WTC11 (cell line): ENCODE measurements around the gene TMEM63B. TPM values are rescaled to one million over a fixed set of nuclear protein-coding genes. Genes with fewer than 3 reads are reported as not detected.

Experiments used
- ATAC-seq: fragments of 200-7000 bp; cut with Tn5 transposase; 2 replicates; pipeline ENCODE4 v1.10.0; 2021; ENCODE audit warnings: mild to moderate bottlenecking, moderate library complexity
- CTCF ChIA-PET: fragments of 300-600 bp; sonication (Branson Sonifier 250); formaldehyde crosslinking; loops from one replicate; lab custom pipeline; 2021; ENCODE audit warnings: antibody characterized with exemption; lab: Charles Lee
- POLR2A ChIA-PET: fragments of 350-600 bp; sonication (Branson Sonifier 250); formaldehyde crosslinking; loops from one replicate; lab custom pipeline; 2021; ENCODE audit warnings: antibody characterized with exemption; lab: Charles Lee
- DNase-seq: peaks from one replicate; pipeline ENCODE4 v3.0.0; 2021; ENCODE audit warnings: low spot score
- H3K27ac Mint-ChIP-seq: 2 replicates; pipeline ENCODE4 v1.8.0; 2021; ENCODE audit warnings: mixed read lengths
- H3K27me3 Mint-ChIP-seq: 2 replicates; pipeline ENCODE4 v1.8.0; 2021; ENCODE audit warnings: low read depth, mild to moderate bottlenecking, moderate library complexity, mixed read lengths
- H3K36me3 Mint-ChIP-seq: 2 replicates; pipeline ENCODE4 v1.8.0; 2021; ENCODE audit warnings: mixed read lengths
- H3K4me1 Mint-ChIP-seq: 2 replicates; pipeline ENCODE4 v1.8.0; 2022; ENCODE audit warnings: mixed read lengths
- H3K4me3 Mint-ChIP-seq: 2 replicates; pipeline ENCODE4 v1.8.0; 2021; ENCODE audit warnings: mild to moderate bottlenecking, moderate library complexity, mixed read lengths
- H3K9me3 Mint-ChIP-seq: 2 replicates; pipeline ENCODE4 v1.8.0; 2021; ENCODE audit warnings: mixed read lengths
- CBFB ChIP-seq: sonication (generic); formaldehyde crosslinking; IDR thresholded peaks from 2 replicates; pipeline ENCODE4 v1.8.1; 2022; ENCODE audit warnings: mild to moderate bottlenecking, low read depth, missing genetic modification reagents
- CREB1 ChIP-seq: sonication (generic); formaldehyde crosslinking; IDR thresholded peaks from 2 replicates; pipeline ENCODE4 v1.8.0; 2023; ENCODE audit warnings: mild to moderate bottlenecking, missing genetic modification reagents
- FOXJ3 ChIP-seq: sonication (generic); formaldehyde crosslinking; IDR thresholded peaks from 2 replicates; pipeline ENCODE4 v1.9.0; 2021; ENCODE audit warnings: missing genetic modification reagents, mild to moderate bottlenecking, borderline replicate concordance
- GABPB1 ChIP-seq: sonication (generic); formaldehyde crosslinking; IDR thresholded peaks from 2 replicates; pipeline ENCODE4 v1.8.1; 2023; ENCODE audit warnings: mild to moderate bottlenecking, missing genetic modification reagents
- NFATC4 ChIP-seq: fragments of 250-450 bp; sonication (Bioruptor Pico); IDR thresholded peaks from 2 replicates; pipeline ENCODE4 v1.9.0; 2021; ENCODE audit warnings: mild to moderate bottlenecking
- NFE2L1 ChIP-seq: sonication (generic); formaldehyde crosslinking; IDR thresholded peaks from 2 replicates; pipeline ENCODE4 v1.8.1; 2023; ENCODE audit warnings: missing genetic modification reagents
- SMAD3 ChIP-seq: sonication (generic); formaldehyde crosslinking; IDR thresholded peaks from 2 replicates; pipeline ENCODE4 v1.8.0; 2022; ENCODE audit warnings: missing genetic modification reagents, mild to moderate bottlenecking, borderline replicate concordance
- SMAD4 ChIP-seq: sonication (generic); formaldehyde crosslinking; IDR thresholded peaks from 2 replicates; pipeline ENCODE4 v1.8.0; 2022; ENCODE audit warnings: mild to moderate bottlenecking, missing genetic modification reagents
- ZBTB21 ChIP-seq: sonication (generic); formaldehyde crosslinking; IDR thresholded peaks from 2 replicates; pipeline ENCODE4 v1.8.1; 2023; ENCODE audit warnings: mild to moderate bottlenecking, missing genetic modification reagents, borderline replicate concordance
- ZNF121 ChIP-seq: sonication (generic); formaldehyde crosslinking; IDR thresholded peaks from 2 replicates; pipeline ENCODE4 v1.8.0; 2023; ENCODE audit warnings: missing genetic modification reagents
- total RNA-seq: library from RNA; stranded (reverse); gene quantifications from 3 replicates; pipeline ENCODE4 v1.2.3, GENCODE V29; 2021
- TF ChIP-seq, protein P1 (sequence below): sonication (generic); formaldehyde crosslinking; IDR thresholded peaks from 2 replicates; pipeline ENCODE4 v1.8.1; 2023; ENCODE audit warnings: mild to moderate bottlenecking, missing genetic modification reagents, moderate library complexity
- TF ChIP-seq, protein P2 (sequence below): sonication (generic); formaldehyde crosslinking; IDR thresholded peaks from 2 replicates; pipeline ENCODE4 v1.8.1; 2023; ENCODE audit warnings: mild to moderate bottlenecking, moderate library complexity, missing genetic modification reagents
- TF ChIP-seq, protein P3 (sequence below): sonication (generic); formaldehyde crosslinking; IDR thresholded peaks from 2 replicates; pipeline ENCODE4 v1.8.0; 2022; ENCODE audit warnings: mild to moderate bottlenecking, missing genetic modification reagents
- TF ChIP-seq, protein P4 (sequence below): sonication (generic); formaldehyde crosslinking; IDR thresholded peaks from 2 replicates; pipeline ENCODE4 v1.8.1; 2023; ENCODE audit warnings: mild to moderate bottlenecking, missing genetic modification reagents
- TF ChIP-seq, protein P5 (sequence below): sonication (generic); formaldehyde crosslinking; IDR thresholded peaks from 2 replicates; pipeline ENCODE4 v1.8.1; 2022; ENCODE audit warnings: low read depth, missing genetic modification reagents, borderline replicate concordance
- TF ChIP-seq, protein P6 (sequence below): sonication (generic); formaldehyde crosslinking; conservative IDR thresholded peaks from 2 replicates; pipeline ENCODE4 v1.8.1; 2022; ENCODE audit warnings: mild to moderate bottlenecking, missing genetic modification reagents
- TF ChIP-seq, protein P7 (sequence below): sonication (generic); formaldehyde crosslinking; IDR thresholded peaks from 2 replicates; pipeline ENCODE4 v1.8.0; 2023; ENCODE audit warnings: mild to moderate bottlenecking, missing genetic modification reagents
- TF ChIP-seq, protein P8 (sequence below): sonication (generic); formaldehyde crosslinking; IDR thresholded peaks from 2 replicates; pipeline ENCODE4 v1.8.1; 2022; ENCODE audit warnings: mild to moderate bottlenecking, missing genetic modification reagents, moderate library complexity, borderline replicate concordance
- TF ChIP-seq, protein P9 (sequence below): sonication (generic); formaldehyde crosslinking; IDR thresholded peaks from 2 replicates; pipeline ENCODE4 v1.8.1; 2022; ENCODE audit warnings: low read depth, mild to moderate bottlenecking, moderate library complexity, missing genetic modification reagents, borderline replicate concordance

The TMEM63B gene
- total RNA-seq, 1 experiment from 2014 or later, result 72.8 TPM

DNA sequence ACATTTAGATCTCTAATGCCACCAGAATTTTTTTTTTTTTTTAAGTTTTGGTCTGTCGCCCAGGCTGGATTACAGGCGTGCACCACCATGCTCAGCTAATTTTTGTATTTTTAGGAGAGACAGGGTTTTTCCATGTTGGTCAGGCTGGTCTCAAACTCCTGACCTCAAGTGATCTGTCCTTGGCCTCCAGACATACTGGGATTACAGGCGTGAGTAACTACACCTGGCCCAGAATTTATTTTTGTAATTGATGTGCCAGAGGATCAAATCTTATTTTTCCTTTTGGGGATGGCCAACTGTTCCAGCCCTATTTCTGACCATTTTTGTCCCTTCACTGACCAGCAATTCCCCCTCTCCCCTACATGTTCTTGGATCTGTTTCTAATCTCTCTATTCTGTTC is 71.3 kb downstream of the TMEM63B start:
- no peaks in the 10 kb centered on the region for H3K36me3 Mint-ChIP-seq
- H3K4me3 Mint-ChIP-seq, result no peak overlapping the region
- ChIA-PET CTCF (interaction anchor here (0.7 kb wide), 2 partner anchors 23 kb away, joined by 3 to 5 read pairs; no protein-coding TSS in a partner anchor), POLR2A (interaction anchor here (1.0 kb wide), 1 partner anchor 19 kb away, joined by 6 read pairs; no protein-coding TSS in a partner anchor)
- no peaks in the 10 kb centered on the region; the same call in 1 of the 2 replicates for H3K27me3 Mint-ChIP-seq
- no peaks in the 10 kb centered on the region for H3K9me3 Mint-ChIP-seq
- ATAC-seq (no peak), DNase-seq (no peak)
- H3K4me1 Mint-ChIP-seq, result peaks cover 32% of the 10 kb centered on the region
- no peak overlapping the region for H3K27ac Mint-ChIP-seq
- no peak for TF ChIP-seq ZBTB21 (CRISPR knock-in tag)
- TF ChIP-seq, protein P1, sequence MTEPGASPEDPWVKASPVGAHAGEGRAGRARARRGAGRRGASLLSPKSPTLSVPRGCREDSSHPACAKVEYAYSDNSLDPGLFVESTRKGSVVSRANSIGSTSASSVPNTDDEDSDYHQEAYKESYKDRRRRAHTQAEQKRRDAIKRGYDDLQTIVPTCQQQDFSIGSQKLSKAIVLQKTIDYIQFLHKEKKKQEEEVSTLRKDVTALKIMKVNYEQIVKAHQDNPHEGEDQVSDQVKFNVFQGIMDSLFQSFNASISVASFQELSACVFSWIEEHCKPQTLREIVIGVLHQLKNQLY (CRISPR knock-in tag), result no peak
- TF ChIP-seq, protein P2, sequence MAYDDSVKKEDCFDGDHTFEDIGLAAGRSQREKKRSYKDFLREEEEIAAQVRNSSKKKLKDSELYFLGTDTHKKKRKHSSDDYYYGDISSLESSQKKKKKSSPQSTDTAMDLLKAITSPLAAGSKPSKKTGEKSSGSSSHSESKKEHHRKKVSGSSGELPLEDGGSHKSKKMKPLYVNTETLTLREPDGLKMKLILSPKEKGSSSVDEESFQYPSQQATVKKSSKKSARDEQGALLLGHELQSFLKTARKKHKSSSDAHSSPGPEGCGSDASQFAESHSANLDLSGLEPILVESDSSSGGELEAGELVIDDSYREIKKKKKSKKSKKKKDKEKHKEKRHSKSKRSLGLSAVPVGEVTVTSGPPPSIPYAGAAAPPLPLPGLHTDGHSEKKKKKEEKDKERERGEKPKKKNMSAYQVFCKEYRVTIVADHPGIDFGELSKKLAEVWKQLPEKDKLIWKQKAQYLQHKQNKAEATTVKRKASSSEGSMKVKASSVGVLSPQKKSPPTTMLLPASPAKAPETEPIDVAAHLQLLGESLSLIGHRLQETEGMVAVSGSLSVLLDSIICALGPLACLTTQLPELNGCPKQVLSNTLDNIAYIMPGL (CRISPR knock-in tag), result no peak
- no peak for TF ChIP-seq CREB1 (CRISPR knock-in tag)
- TF ChIP-seq, protein P3, sequence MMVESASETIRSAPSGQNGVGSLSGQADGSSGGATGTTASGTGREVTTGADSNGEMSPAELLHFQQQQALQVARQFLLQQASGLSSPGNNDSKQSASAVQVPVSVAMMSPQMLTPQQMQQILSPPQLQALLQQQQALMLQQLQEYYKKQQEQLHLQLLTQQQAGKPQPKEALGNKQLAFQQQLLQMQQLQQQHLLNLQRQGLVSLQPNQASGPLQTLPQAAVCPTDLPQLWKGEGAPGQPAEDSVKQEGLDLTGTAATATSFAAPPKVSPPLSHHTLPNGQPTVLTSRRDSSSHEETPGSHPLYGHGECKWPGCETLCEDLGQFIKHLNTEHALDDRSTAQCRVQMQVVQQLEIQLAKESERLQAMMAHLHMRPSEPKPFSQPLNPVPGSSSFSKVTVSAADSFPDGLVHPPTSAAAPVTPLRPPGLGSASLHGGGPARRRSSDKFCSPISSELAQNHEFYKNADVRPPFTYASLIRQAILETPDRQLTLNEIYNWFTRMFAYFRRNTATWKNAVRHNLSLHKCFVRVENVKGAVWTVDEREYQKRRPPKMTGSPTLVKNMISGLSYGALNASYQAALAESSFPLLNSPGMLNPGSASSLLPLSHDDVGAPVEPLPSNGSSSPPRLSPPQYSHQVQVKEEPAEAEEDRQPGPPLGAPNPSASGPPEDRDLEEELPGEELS (CRISPR knock-in tag), result no peak
- TF ChIP-seq, protein P4, sequence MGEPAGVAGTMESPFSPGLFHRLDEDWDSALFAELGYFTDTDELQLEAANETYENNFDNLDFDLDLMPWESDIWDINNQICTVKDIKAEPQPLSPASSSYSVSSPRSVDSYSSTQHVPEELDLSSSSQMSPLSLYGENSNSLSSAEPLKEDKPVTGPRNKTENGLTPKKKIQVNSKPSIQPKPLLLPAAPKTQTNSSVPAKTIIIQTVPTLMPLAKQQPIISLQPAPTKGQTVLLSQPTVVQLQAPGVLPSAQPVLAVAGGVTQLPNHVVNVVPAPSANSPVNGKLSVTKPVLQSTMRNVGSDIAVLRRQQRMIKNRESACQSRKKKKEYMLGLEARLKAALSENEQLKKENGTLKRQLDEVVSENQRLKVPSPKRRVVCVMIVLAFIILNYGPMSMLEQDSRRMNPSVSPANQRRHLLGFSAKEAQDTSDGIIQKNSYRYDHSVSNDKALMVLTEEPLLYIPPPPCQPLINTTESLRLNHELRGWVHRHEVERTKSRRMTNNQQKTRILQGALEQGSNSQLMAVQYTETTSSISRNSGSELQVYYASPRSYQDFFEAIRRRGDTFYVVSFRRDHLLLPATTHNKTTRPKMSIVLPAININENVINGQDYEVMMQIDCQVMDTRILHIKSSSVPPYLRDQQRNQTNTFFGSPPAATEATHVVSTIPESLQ (CRISPR knock-in tag), result no peak
- TF ChIP-seq NFATC4 (CRISPR knock-in tag), result no peak
- TF ChIP-seq, protein P5, sequence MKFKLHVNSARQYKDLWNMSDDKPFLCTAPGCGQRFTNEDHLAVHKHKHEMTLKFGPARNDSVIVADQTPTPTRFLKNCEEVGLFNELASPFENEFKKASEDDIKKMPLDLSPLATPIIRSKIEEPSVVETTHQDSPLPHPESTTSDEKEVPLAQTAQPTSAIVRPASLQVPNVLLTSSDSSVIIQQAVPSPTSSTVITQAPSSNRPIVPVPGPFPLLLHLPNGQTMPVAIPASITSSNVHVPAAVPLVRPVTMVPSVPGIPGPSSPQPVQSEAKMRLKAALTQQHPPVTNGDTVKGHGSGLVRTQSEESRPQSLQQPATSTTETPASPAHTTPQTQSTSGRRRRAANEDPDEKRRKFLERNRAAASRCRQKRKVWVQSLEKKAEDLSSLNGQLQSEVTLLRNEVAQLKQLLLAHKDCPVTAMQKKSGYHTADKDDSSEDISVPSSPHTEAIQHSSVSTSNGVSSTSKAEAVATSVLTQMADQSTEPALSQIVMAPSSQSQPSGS (CRISPR knock-in tag), result no peak
- TF ChIP-seq GABPB1 (CRISPR knock-in tag), result no peak
- no peak for TF ChIP-seq SMAD4 (CRISPR knock-in tag)
- TF ChIP-seq FOXJ3 (CRISPR knock-in tag), result no peak
- TF ChIP-seq, protein P6, sequence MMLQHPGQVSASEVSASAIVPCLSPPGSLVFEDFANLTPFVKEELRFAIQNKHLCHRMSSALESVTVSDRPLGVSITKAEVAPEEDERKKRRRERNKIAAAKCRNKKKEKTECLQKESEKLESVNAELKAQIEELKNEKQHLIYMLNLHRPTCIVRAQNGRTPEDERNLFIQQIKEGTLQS, result no peak
- no peak for TF ChIP-seq ZNF121 (CRISPR knock-in tag)

DNA sequence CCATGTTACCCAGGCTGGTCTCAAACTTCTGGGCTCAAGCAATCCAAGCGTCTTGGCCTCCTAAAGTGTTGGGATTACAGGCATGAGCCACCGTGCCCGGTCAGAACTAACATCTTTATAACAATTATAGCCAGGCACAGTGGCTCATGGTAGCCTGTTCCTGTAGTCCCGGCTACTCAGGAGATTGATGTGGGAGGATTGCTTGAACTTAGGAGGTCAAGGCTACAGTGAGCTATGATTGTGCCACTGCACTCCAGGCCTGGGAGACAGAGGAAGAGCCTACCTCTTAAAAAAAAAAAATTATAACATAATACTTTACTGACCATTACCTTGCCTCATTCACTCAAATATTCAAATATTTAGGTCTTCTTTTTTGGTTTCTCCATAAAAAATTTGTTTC is 72.5 kb downstream of the TMEM63B start:
- CTCF ChIA-PET, result interaction anchor here (1.3 to 3.5 kb wide), 4 partner anchors 22 to 35 kb away, joined by 5 to 28 read pairs (median 8); no protein-coding TSS in a partner anchor
- Mint-ChIP-seq H3K4me3 (no peak overlapping the region), H3K9me3 (no peaks in the 10 kb centered on the region), H3K4me1 (peaks cover 44% of the 10 kb centered on the region), H3K36me3 (no peaks in the 10 kb centered on the region), H3K27ac (no peak overlapping the region), H3K27me3 (no peaks in the 10 kb centered on the region; the same call in 1 of the 2 replicates)
- ATAC-seq (no peak), DNase-seq (no peak)
- POLR2A ChIA-PET, result interaction anchor here (0.8 to 1.1 kb wide), 2 partner anchors 22 to 23 kb away, joined by 3 to 4 read pairs; partner anchors contain the start of gene SLC29A1
- TF ChIP-seq NFE2L1 (CRISPR knock-in tag), result no peak
- TF ChIP-seq SMAD3 (CRISPR knock-in tag), result no peak
- TF ChIP-seq, protein P7, sequence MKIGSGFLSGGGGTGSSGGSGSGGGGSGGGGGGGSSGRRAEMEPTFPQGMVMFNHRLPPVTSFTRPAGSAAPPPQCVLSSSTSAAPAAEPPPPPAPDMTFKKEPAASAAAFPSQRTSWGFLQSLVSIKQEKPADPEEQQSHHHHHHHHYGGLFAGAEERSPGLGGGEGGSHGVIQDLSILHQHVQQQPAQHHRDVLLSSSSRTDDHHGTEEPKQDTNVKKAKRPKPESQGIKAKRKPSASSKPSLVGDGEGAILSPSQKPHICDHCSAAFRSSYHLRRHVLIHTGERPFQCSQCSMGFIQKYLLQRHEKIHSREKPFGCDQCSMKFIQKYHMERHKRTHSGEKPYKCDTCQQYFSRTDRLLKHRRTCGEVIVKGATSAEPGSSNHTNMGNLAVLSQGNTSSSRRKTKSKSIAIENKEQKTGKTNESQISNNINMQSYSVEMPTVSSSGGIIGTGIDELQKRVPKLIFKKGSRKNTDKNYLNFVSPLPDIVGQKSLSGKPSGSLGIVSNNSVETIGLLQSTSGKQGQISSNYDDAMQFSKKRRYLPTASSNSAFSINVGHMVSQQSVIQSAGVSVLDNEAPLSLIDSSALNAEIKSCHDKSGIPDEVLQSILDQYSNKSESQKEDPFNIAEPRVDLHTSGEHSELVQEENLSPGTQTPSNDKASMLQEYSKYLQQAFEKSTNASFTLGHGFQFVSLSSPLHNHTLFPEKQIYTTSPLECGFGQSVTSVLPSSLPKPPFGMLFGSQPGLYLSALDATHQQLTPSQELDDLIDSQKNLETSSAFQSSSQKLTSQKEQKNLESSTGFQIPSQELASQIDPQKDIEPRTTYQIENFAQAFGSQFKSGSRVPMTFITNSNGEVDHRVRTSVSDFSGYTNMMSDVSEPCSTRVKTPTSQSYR (CRISPR knock-in tag), result no peak
- TF ChIP-seq, protein P8, sequence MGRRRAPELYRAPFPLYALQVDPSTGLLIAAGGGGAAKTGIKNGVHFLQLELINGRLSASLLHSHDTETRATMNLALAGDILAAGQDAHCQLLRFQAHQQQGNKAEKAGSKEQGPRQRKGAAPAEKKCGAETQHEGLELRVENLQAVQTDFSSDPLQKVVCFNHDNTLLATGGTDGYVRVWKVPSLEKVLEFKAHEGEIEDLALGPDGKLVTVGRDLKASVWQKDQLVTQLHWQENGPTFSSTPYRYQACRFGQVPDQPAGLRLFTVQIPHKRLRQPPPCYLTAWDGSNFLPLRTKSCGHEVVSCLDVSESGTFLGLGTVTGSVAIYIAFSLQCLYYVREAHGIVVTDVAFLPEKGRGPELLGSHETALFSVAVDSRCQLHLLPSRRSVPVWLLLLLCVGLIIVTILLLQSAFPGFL (CRISPR knock-in tag), result no peak
- TF ChIP-seq CBFB (CRISPR knock-in tag), result no peak
- TF ChIP-seq, protein P9, sequence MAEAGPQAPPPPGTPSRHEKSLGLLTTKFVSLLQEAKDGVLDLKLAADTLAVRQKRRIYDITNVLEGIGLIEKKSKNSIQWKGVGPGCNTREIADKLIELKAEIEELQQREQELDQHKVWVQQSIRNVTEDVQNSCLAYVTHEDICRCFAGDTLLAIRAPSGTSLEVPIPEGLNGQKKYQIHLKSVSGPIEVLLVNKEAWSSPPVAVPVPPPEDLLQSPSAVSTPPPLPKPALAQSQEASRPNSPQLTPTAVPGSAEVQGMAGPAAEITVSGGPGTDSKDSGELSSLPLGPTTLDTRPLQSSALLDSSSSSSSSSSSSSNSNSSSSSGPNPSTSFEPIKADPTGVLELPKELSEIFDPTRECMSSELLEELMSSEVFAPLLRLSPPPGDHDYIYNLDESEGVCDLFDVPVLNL (CRISPR knock-in tag), result no peak
